GM19468 (cell line): ENCODE measurements around the gene SPATA4.

Experiments
- ATAC-seq: cut with Tn5 transposase; IDR thresholded peaks from one replicate; pipeline ENCODE4 v1.9.1; 2021; ENCODE audit warnings: mild to moderate bottlenecking, moderate library complexity, moderate number of reproducible peaks; ENCODE audit not compliant: unreplicated experiment; ENCODE audit errors: extremely low read depth

SPATA4 gene

GRCh38 chr4:176191974-176192373 lies 3.4 kb downstream of the SPATA4 start:
- no peak for ATAC-seq

GRCh38 chr4:176189891-176190795 lies 5.2 kb downstream of the SPATA4 start:
- no peak for ATAC-seq

- no peak for ATAC-seq
Measured at GRCh38 chr4:176188654-176189053, 6.7 kb downstream of the SPATA4 start.

GRCh38 chr4:176187624-176188023 lies 7.8 kb downstream of the SPATA4 start:
- no peak for ATAC-seq

- no peak for ATAC-seq
Measured at GRCh38 chr4:176186671-176187395, 8.6 kb downstream of the SPATA4 start.

- no peak for ATAC-seq
Measured at GRCh38 chr4:176186067-176186466, 9.3 kb downstream of the SPATA4 start.

GRCh38 chr4:176185051-176185450 lies 10.3 kb downstream of the SPATA4 start:
- no peak for ATAC-seq

GRCh38 chr4:176163041-176163440 lies 32.3 kb downstream of the SPATA4 start:
- ATAC-seq, result no peak

GRCh38 chr4:176156656-176157055 lies 38.7 kb downstream of the SPATA4 start:
- no peak for ATAC-seq

GRCh38 chr4:176153124-176153523 lies 42.3 kb downstream of the SPATA4 start:
- no peak for ATAC-seq

GRCh38 chr4:176150704-176151103 lies 44.7 kb downstream of the SPATA4 start:
- no peak for ATAC-seq

- ATAC-seq, result no peak
Measured at GRCh38 chr4:176150356-176150682, 45.1 kb downstream of the SPATA4 start.

- ATAC-seq, result no peak
Measured at GRCh38 chr4:176149680-176150355, 45.6 kb downstream of the SPATA4 start.

GRCh38 chr4:176142253-176142652 lies 53.1 kb downstream of the SPATA4 start:
- ATAC-seq, result no peak

GRCh38 chr4:176139518-176139917 lies 55.9 kb downstream of the SPATA4 start:
- ATAC-seq, result no peak

GRCh38 chr4:176137631-176138030 lies 57.8 kb downstream of the SPATA4 start:
- no peak for ATAC-seq

- no peak for ATAC-seq
Measured at GRCh38 chr4:176134670-176135069, 60.7 kb downstream of the SPATA4 start.
